CD14-positive monocyte (primary cell): ENCODE results near the gene PLXDC1. TPM values are rescaled to one million over a fixed set of nuclear protein-coding genes. Genes with fewer than 3 reads are reported as not detected.
A peak's percentile ranks its signal among the peaks of the same experiment; 100 is the strongest.

Source experiments
- DNase-seq, 3 donors: peaks; one replicate each; pipeline ENCODE4 v3.0.0-alpha.2; 2011 to 2022
- H2AFZ ChIP-seq: 2 replicates; pipeline ENCODE4 v1.6.0; 2012; ENCODE audit warnings: mild to moderate bottlenecking, low read depth, low read length, inconsistent platforms; ENCODE audit not compliant: insufficient read depth, poor library complexity, severe bottlenecking
- H3K27ac ChIP-seq, 2 donors: 1 replicate in 1 of 2; 2 replicates in 1 of 2; pipeline ENCODE4 v1.5.1; 2012 to 2013; ENCODE audit warnings: low read length in 2 of 2, control low read depth in 1 of 2, inconsistent platforms in 1 of 2, low read depth in 1 of 2, mild to moderate bottlenecking in 1 of 2
- H3K27me3 ChIP-seq, 2 donors: one replicate each; pipeline versions ENCODE4 v1.6.0 to v1.6.1; 2011 to 2013; ENCODE audit warnings: low read length in 2 of 2; ENCODE audit not compliant: control insufficient read depth in 2 of 2, insufficient read depth in 2 of 2
- H3K36me3 ChIP-seq, 2 donors: replicated peaks in 1 of 2; 1 replicate in 1 of 2; 2 replicates in 1 of 2; pipeline versions ENCODE4 v1.5.1 to v1.6.1; 2012 to 2013; ENCODE audit warnings: low read length in 2 of 2, control low read depth in 1 of 2, inconsistent platforms in 1 of 2, mild to moderate bottlenecking in 1 of 2; ENCODE audit not compliant: insufficient read depth in 2 of 2, control insufficient read depth in 1 of 2
- H3K4me1 ChIP-seq, 2 donors: 1 replicate in 1 of 2; 2 replicates in 1 of 2; pipeline versions ENCODE4 v1.5.1 to v1.6.1; 2012 to 2013; ENCODE audit warnings: low read length in 2 of 2, control low read depth in 1 of 2, inconsistent platforms in 1 of 2, mild to moderate bottlenecking in 1 of 2, moderate library complexity in 1 of 2; ENCODE audit not compliant: insufficient read depth in 2 of 2, control insufficient read depth in 1 of 2
- H3K4me2 ChIP-seq: replicated peaks from 2 replicates; pipeline ENCODE3; 2012; ENCODE audit warnings: low read length, moderate library complexity, mild to moderate bottlenecking; ENCODE audit not compliant: poor library complexity, severe bottlenecking; ENCODE audit errors: extremely low read depth
- H3K4me3 ChIP-seq, 3 experiments: fragments of 200-600 bp in 1 of 3; sonication (generic) in 1 of 3; replicated peaks in 1 of 3; 1 replicate in 2 of 3; 2 replicates in 1 of 3; pipeline ENCODE4 v1.5.1; 2011 to 2013; ENCODE audit warnings: low read length in 3 of 3, mild to moderate bottlenecking in 3 of 3, control low read depth in 2 of 3, low read depth in 2 of 3, inconsistent platforms in 1 of 3, moderate library complexity in 1 of 3
- H3K79me2 ChIP-seq: 2 replicates; pipeline ENCODE4 v1.6.0; 2012; ENCODE audit warnings: mild to moderate bottlenecking, control low read depth, inconsistent platforms, low read length, moderate library complexity; ENCODE audit not compliant: insufficient read depth
- H3K9ac ChIP-seq: 2 replicates; pipeline ENCODE4 v1.6.0; 2017; ENCODE audit warnings: low read length, mild to moderate bottlenecking; ENCODE audit not compliant: insufficient read depth, poor library complexity, severe bottlenecking
- H3K9me3 ChIP-seq, 2 donors: replicated peaks in 1 of 2; 1 replicate in 1 of 2; 2 replicates in 1 of 2; pipeline versions ENCODE4 v1.5.1 to v1.6.1; 2012 to 2013; ENCODE audit warnings: low read length in 2 of 2, control low read depth in 1 of 2; ENCODE audit not compliant: control insufficient read depth in 1 of 2, insufficient read depth in 1 of 2
- H4K20me1 ChIP-seq: 2 replicates; pipeline ENCODE4 v1.6.0; 2012; ENCODE audit warnings: mild to moderate bottlenecking, low read length, control low read depth, moderate library complexity; ENCODE audit not compliant: insufficient read depth
- H3K27ac Mint-ChIP-seq, 7 donors: one replicate each; pipeline ENCODE4 v1.8.0; 2020; ENCODE audit warnings: mild to moderate bottlenecking in 7 of 7, mixed read lengths in 7 of 7, moderate library complexity in 6 of 7, inconsistent platforms in 2 of 7
- H3K27me3 Mint-ChIP-seq, 3 donors: one replicate each; pipeline ENCODE4 v1.8.0; 2021 to 2022; ENCODE audit warnings: low read depth in 3 of 3, mild to moderate bottlenecking in 3 of 3, mixed read lengths in 3 of 3, moderate library complexity in 3 of 3, inconsistent platforms in 1 of 3
- H3K36me3 Mint-ChIP-seq, 2 donors: one replicate each; pipeline ENCODE4 v1.8.0; 2020; ENCODE audit warnings: mixed read lengths in 2 of 2, inconsistent platforms in 1 of 2, mild to moderate bottlenecking in 1 of 2
- H3K4me1 Mint-ChIP-seq: one replicate; pipeline ENCODE4 v1.8.0; 2020; ENCODE audit warnings: mild to moderate bottlenecking, mixed read lengths
- H3K4me3 Mint-ChIP-seq, 2 donors: one replicate each; pipeline ENCODE4 v1.8.0; 2020; ENCODE audit warnings: mild to moderate bottlenecking in 2 of 2, mixed read lengths in 2 of 2, moderate library complexity in 1 of 2
- H3K9me3 Mint-ChIP-seq, 7 donors: one replicate each; pipeline ENCODE4 v1.8.0; 2020 to 2022; ENCODE audit warnings: mixed read lengths in 7 of 7, mild to moderate bottlenecking in 6 of 7, moderate library complexity in 6 of 7, inconsistent platforms in 2 of 7
- CTCF ChIP-seq: fragments of 200-600 bp; IDR thresholded peaks from one replicate; pipeline ENCODE4 v1.8.0; 2022; ENCODE audit warnings: antibody characterized with exemption, mild to moderate bottlenecking
- WGBS: methylation state at CpG from one replicate; pipeline ENCODE4 v1.1.5; 2013; ENCODE audit warnings: missing lambda C conversion rate; ENCODE audit not compliant: insufficient coverage; 5-methylcytosine and 5-hydroxymethylcytosine counted together
- intact Hi-C, 2 donors: fragments of 100-400 bp; cut with micrococcal nuclease; formaldehyde crosslinking; loops; one replicate each; pipeline versions ENCODE4 v1.15.0 to v1.15.1; 2023
- polyA plus RNA-seq, 3 donors: library from polyadenylated mRNA; depleted of rRNA in 1 of 3; unstranded in 2 of 3; stranded (reverse) in 1 of 3; fragments of 300-500 nt in 2 of 3; fragments of >200 nt in 1 of 3; fragmentation: Illumina TruSeq in 2 of 3; gene quantifications; 1 replicate in 2 of 3; 2 replicates in 1 of 3; pipeline ENCODE4 v1.2.3, GENCODE V29; 2012 to 2021

The PLXDC1 gene
- polyA plus RNA-seq, 3 donors: 0.21 TPM; not detected in 2

- H3K4me1 ChIP-seq: peaks cover 9 to 20% of the 10 kb centered on the region in 2 donors
- WGBS: 91% methylated on average over 2 of the region's 2 CpGs
- H3K36me3 Mint-ChIP-seq: no peaks in the 10 kb centered on the region
- no peaks in the 10 kb centered on the region for H3K9me3 ChIP-seq
- peaks cover 20% of the 10 kb centered on the region for H3K4me1 Mint-ChIP-seq
- no peaks in the 10 kb centered on the region for H4K20me1 ChIP-seq
- peak overlapping the region in 1 of 2 donors; percentile 49 for H3K4me3 Mint-ChIP-seq
- no peaks in the 10 kb centered on the region for H3K79me2 ChIP-seq
- H2AFZ ChIP-seq: no peak overlapping the region
- no peak overlapping the region for H3K9ac ChIP-seq
- H3K9me3 Mint-ChIP-seq: peaks cover 1 to 11% (median 5%) of the 10 kb centered on the region in 7 donors
- H3K4me3 ChIP-seq: no peak overlapping the region
- no peak overlapping the region for H3K4me2 ChIP-seq
- H3K27ac ChIP-seq: no peak overlapping the region
- intact Hi-C loops: no loop called here
- H3K36me3 ChIP-seq: no peaks in the 10 kb centered on the region
- peaks cover 2 to 30% (median 9%) of the 10 kb centered on the region in 3 donors for H3K27me3 Mint-ChIP-seq
- peaks cover 0 to 5% of the 10 kb centered on the region in 2 donors for H3K27me3 ChIP-seq
- no peak for DNase-seq
- H3K27ac Mint-ChIP-seq: peak overlapping the region in 1 of 7 donors; percentile 16
- no peak for TF ChIP-seq CTCF
Measured at GRCh38 chr17:39113871-39114270, 37.6 kb downstream of the PLXDC1 start.

GRCh38 chr17:39110435-39111136 is 40.9 kb downstream of the PLXDC1 start:
- no peaks in the 10 kb centered on the region for H3K9me3 ChIP-seq
- H4K20me1 ChIP-seq: no peaks in the 10 kb centered on the region
- peaks cover 0 to 8% of the 10 kb centered on the region in 2 donors for H3K27me3 ChIP-seq
- Mint-ChIP-seq H3K9me3 (peaks cover 0 to 7% (median 0%) of the 10 kb centered on the region in 7 donors), H3K36me3 (no peaks in the 10 kb centered on the region), H3K27ac (peak overlapping the region in 1 of 7 donors; percentile 13), H3K4me1 (peaks cover 10% of the 10 kb centered on the region), H3K27me3 (peaks cover 2 to 39% (median 19%) of the 10 kb centered on the region in 3 donors), H3K4me3 (no peak overlapping the region)
- WGBS: 70% methylated on average over 19 of the region's 19 CpGs
- H3K27ac ChIP-seq: no peak overlapping the region
- DNase-seq: no peak
- no peak overlapping the region for H3K9ac ChIP-seq
- H2AFZ ChIP-seq: no peak overlapping the region
- no peak for TF ChIP-seq CTCF
- H3K36me3 ChIP-seq: no peaks in the 10 kb centered on the region
- H3K4me2 ChIP-seq: no peak overlapping the region
- intact Hi-C loops: no loop called here
- no peak overlapping the region for H3K4me3 ChIP-seq
- peaks cover 5 to 6% of the 10 kb centered on the region in 2 donors for H3K4me1 ChIP-seq
- no peaks in the 10 kb centered on the region for H3K79me2 ChIP-seq
